ENCODE data around the gene UROC1. TPM values are rescaled to one million over a fixed set of nuclear protein-coding genes. Genes with fewer than 3 reads are reported as not detected.

Gene UROC1
- total RNA-seq, 1 donor from 2014 or later, result not detected

DNA sequence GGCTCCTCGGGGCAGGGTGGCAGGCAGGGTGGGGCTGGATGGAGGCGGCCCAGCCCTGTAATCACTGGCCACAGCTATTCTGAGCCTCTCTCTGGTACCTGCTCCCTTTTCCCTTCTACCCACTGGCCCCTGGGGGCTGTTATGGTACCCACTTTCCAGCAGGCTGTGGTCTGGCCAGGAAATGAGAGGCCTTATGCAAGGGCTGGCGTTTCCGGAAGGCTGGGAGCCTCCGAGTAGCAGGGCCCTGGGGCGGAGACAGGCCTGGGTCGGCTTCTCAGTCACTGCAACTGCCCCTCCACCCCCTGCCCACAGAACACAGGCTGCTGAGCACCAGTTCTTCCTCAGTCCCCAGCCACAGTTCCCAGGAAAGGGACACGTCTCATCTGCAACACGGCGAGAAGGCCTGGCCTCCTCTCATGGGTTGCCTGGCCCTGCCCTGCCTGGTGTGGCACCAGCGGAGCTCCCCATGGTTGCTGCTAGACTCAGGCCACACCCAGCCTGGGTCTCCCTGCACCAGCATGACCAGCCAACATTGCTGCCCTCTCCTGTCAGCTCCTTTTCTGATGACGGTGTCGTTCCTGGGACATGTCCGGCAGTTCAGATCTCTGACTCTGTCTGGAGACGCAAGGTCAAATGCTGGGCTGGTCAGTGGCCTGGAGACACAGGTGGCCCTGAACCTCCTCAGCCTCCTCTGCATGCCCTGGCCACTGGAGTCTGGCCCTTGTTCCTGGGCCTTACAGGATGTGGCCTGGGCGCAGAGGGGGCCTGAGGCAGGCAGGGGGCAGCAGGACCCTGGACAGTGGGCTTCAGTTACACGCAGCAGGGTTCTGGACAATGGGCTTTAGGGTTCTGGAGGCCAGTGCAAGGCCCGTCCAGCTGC lies 12.8 kb upstream of the UROC1 start:
- no peak overlapping the region for H3K27ac Mint-ChIP-seq (ENCODE audit: unreplicated experiment)
- H3K9me3 Mint-ChIP-seq (ENCODE audit: unreplicated experiment), result peaks cover 2% of the 10 kb centered on the region
- H3K27me3 Mint-ChIP-seq (ENCODE audit: unreplicated experiment), result peaks cover 7% of the 10 kb centered on the region
- peak; percentile 13 for DNase-seq
- peaks cover 5% of the 10 kb centered on the region for H3K4me1 Mint-ChIP-seq (ENCODE audit: low read depth, unreplicated experiment)
- no peaks in the 10 kb centered on the region for H3K36me3 Mint-ChIP-seq (ENCODE audit: unreplicated experiment)
- H3K4me3 Mint-ChIP-seq (ENCODE audit: unreplicated experiment), result no peak overlapping the region
- TF ChIP-seq, protein P1, sequence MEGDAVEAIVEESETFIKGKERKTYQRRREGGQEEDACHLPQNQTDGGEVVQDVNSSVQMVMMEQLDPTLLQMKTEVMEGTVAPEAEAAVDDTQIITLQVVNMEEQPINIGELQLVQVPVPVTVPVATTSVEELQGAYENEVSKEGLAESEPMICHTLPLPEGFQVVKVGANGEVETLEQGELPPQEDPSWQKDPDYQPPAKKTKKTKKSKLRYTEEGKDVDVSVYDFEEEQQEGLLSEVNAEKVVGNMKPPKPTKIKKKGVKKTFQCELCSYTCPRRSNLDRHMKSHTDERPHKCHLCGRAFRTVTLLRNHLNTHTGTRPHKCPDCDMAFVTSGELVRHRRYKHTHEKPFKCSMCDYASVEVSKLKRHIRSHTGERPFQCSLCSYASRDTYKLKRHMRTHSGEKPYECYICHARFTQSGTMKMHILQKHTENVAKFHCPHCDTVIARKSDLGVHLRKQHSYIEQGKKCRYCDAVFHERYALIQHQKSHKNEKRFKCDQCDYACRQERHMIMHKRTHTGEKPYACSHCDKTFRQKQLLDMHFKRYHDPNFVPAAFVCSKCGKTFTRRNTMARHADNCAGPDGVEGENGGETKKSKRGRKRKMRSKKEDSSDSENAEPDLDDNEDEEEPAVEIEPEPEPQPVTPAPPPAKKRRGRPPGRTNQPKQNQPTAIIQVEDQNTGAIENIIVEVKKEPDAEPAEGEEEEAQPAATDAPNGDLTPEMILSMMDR (IDR thresholded peaks at IDR 0.05; ENCODE audit: partially characterized antibody, unreplicated experiment), result no peak

DNA sequence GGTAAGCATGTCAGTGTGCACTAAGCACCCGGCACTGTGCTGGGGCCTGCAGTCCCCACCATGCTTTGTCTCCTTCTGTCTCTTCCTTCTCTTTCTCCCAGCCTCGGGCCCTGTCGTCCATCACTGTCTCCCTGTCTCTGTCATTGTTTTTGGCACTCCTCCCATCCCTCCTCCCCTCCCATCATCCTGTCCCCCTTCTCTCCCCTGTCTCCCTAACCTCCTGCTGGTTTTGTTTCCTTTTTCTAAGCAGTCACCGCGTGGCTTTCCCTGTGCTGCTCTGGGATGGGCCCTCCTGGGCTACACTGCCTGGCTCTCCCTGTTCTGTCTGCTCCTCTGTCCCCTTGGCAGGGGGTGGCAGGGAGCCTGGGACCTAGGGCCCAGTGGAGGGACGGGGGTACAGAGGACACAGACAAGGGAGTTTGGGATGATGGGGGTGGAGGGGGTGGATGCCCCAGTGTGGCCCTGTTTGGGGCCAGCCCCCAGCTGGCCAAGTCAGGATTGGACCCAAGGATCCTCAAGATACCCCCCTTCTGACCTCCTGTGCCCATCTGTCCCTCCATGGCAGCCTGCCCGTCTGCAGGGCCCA lies 12.1 kb upstream of the UROC1 start:
- DNase-seq, result no peak
- Mint-ChIP-seq H3K4me3 (ENCODE audit: unreplicated experiment) (no peak overlapping the region), H3K27ac (ENCODE audit: unreplicated experiment) (no peak overlapping the region), H3K36me3 (ENCODE audit: unreplicated experiment) (no peaks in the 10 kb centered on the region), H3K27me3 (ENCODE audit: unreplicated experiment) (peaks cover 4% of the 10 kb centered on the region), H3K9me3 (ENCODE audit: unreplicated experiment) (peaks cover 2% of the 10 kb centered on the region), H3K4me1 (ENCODE audit: low read depth, unreplicated experiment) (peaks cover 5% of the 10 kb centered on the region)
- TF ChIP-seq, protein P1 (IDR thresholded peaks at IDR 0.05; ENCODE audit: partially characterized antibody, unreplicated experiment), result no peak

DNA sequence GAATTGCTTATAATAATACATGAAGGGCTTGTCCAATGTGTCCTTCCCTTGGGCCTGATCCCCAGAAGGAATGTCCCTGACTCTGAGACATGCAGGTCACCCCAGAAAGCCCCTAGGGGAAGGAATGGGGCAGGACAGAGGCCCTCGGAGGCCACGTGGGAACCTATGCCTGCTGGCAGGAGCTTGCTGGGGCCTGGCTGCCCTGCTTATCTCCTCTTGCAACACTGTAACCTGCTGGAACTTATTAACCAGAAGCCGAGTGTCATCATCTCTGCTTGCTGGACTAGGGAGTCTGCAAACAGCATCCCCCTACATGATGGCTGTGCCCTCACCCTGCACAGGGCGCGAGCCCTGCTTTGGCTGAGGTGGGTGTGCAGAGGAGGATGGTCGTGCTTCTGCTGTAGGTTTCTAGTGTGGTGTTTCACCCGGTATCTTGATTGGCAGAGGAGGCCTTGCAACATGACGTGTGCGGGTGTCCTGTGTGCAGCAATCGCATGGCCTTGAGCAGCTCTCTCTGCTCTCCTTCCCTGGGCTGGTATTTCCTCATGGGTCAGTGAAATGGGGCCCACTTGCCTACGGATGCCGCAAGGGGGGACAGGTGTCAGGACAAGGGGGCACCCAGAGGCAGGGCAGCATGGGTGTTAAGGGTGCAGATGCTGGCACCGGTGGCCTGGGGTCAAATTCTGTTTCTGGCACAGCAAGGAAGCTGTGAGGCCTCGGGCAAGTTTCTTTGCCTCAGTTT lies 11.4 kb upstream of the UROC1 start:
- no peaks in the 10 kb centered on the region for H3K36me3 Mint-ChIP-seq (ENCODE audit: unreplicated experiment)
- no peak overlapping the region for H3K27ac Mint-ChIP-seq (ENCODE audit: unreplicated experiment)

DNA sequence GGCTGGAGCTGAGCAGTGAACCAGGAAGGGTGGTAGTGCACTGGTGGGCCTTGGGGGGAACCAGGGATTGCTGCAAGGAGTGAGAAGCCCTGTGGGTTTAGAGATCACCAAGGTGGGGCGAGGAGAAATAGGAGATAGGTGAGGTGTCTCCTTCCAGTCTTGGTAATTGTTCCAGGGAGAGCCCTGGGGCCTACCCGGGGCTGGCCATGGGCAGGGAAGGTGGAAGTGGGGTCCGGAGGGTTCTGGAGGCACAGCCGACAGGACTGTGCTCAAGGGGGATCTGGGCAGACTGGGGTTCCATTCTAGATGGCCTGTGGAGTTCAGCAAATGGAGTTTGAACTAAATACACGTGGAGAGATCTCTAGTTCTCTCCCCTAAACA lies 10.8 kb upstream of the UROC1 start:
- H3K27ac Mint-ChIP-seq (ENCODE audit: unreplicated experiment), result no peak overlapping the region
- H3K4me1 Mint-ChIP-seq (ENCODE audit: low read depth, unreplicated experiment), result no peaks in the 10 kb centered on the region

More for the DNA sequence above, 11.4 kb upstream of the UROC1 start:
- H3K27me3 Mint-ChIP-seq (ENCODE audit: unreplicated experiment), result peaks cover 4% of the 10 kb centered on the region
- H3K4me3 Mint-ChIP-seq (ENCODE audit: unreplicated experiment), result no peak overlapping the region
- TF ChIP-seq, protein P1 (IDR thresholded peaks at IDR 0.05; ENCODE audit: partially characterized antibody, unreplicated experiment), result no peak
- DNase-seq, result peak; percentile 10
- no peaks in the 10 kb centered on the region for H3K4me1 Mint-ChIP-seq (ENCODE audit: low read depth, unreplicated experiment)
- H3K9me3 Mint-ChIP-seq (ENCODE audit: unreplicated experiment), result peaks cover 2% of the 10 kb centered on the region

More for the DNA sequence above, 10.8 kb upstream of the UROC1 start:
- Mint-ChIP-seq H3K27me3 (ENCODE audit: unreplicated experiment) (peaks cover 5% of the 10 kb centered on the region), H3K9me3 (ENCODE audit: unreplicated experiment) (peaks cover 2% of the 10 kb centered on the region), H3K4me3 (ENCODE audit: unreplicated experiment) (no peak overlapping the region), H3K36me3 (ENCODE audit: unreplicated experiment) (no peaks in the 10 kb centered on the region)
- TF ChIP-seq, protein P1 (IDR thresholded peaks at IDR 0.05; ENCODE audit: partially characterized antibody, unreplicated experiment), result no peak
- DNase-seq, result peak; percentile 1
